Liver (tissue), 9 donors: ENCODE data around the gene NAA80. TPM values are rescaled to one million over a fixed set of nuclear protein-coding genes. Genes with fewer than 3 reads are reported as not detected.

Source experiments
- DNase-seq: peaks from one replicate; pipeline ENCODE4 v3.0.0-alpha.2; 2017; ENCODE audit warnings: low spot score
- H3K27ac ChIP-seq, 2 donors: one replicate each; pipeline ENCODE4 v1.7.0; 2013; ENCODE audit warnings: inconsistent platforms in 2 of 2, low read length in 2 of 2, control low read depth in 1 of 2, low read depth in 1 of 2, mild to moderate bottlenecking in 1 of 2
- H3K27me3 ChIP-seq, 4 donors: one replicate each; pipeline versions ENCODE4 v1.6.1 to v1.7.0; 2013; ENCODE audit warnings: low read length in 3 of 4, inconsistent platforms in 1 of 4, mild to moderate bottlenecking in 1 of 4, moderate library complexity in 1 of 4; ENCODE audit not compliant: control insufficient read depth in 4 of 4, insufficient read depth in 4 of 4
- H3K36me3 ChIP-seq, 4 donors: one replicate each; pipeline versions ENCODE4 v1.6.1 to v1.7.0; 2013; ENCODE audit warnings: low read length in 3 of 4, mild to moderate bottlenecking in 3 of 4, low read depth in 1 of 4, moderate library complexity in 1 of 4; ENCODE audit not compliant: control insufficient read depth in 4 of 4, insufficient read depth in 3 of 4
- H3K4me1 ChIP-seq, 4 donors: one replicate each; pipeline versions ENCODE4 v1.6.1 to v1.7.0; 2013; ENCODE audit warnings: low read length in 3 of 4, mild to moderate bottlenecking in 3 of 4, moderate library complexity in 1 of 4; ENCODE audit not compliant: control insufficient read depth in 4 of 4, insufficient read depth in 4 of 4
- H3K4me3 ChIP-seq, 3 donors: one replicate each; pipeline versions ENCODE4 v1.6.1 to v1.7.0; 2013; ENCODE audit warnings: low read length in 3 of 3, control low read depth in 1 of 3, low read depth in 1 of 3, mild to moderate bottlenecking in 1 of 3
- H3K9ac ChIP-seq, 2 donors: one replicate each; pipeline ENCODE4 v1.7.0; 2013; ENCODE audit warnings: low read length in 2 of 2, mild to moderate bottlenecking in 2 of 2, moderate library complexity in 2 of 2, control low read depth in 1 of 2, low read depth in 1 of 2
- H3K9me3 ChIP-seq, 4 donors: one replicate each; pipeline versions ENCODE4 v1.6.1 to v1.7.0; 2013; ENCODE audit warnings: low read length in 3 of 4; ENCODE audit not compliant: control insufficient read depth in 4 of 4
- ATF3 ChIP-seq: IDR thresholded peaks from 2 replicates; pipeline ENCODE4 v1.6.1; 2016; ENCODE audit warnings: antibody characterized with exemption
- CTCF ChIP-seq: fragments of 150-350 bp; IDR thresholded peaks from 2 replicates; pipeline ENCODE4 v1.5.1; 2017; ENCODE audit warnings: improper control_type of control experiment, low read depth, low read length; ENCODE audit not compliant: missing input control
- EGR1 ChIP-seq, 2 donors: IDR thresholded peaks; 2 replicates each; pipeline ENCODE4 v1.6.1; 2016 to 2018; ENCODE audit warnings: antibody characterized with exemption in 2 of 2, low read depth in 2 of 2
- FOXA1 ChIP-seq: IDR thresholded peaks from 2 replicates; pipeline ENCODE4 v1.6.1; 2016; ENCODE audit warnings: antibody characterized with exemption
- FOXA2 ChIP-seq: IDR thresholded peaks from 2 replicates; pipeline ENCODE4 v1.6.1; 2016; ENCODE audit warnings: antibody characterized with exemption
- GABPA ChIP-seq, 2 donors: IDR thresholded peaks in 1 of 2; conservative IDR thresholded peaks in 1 of 2; 2 replicates each; pipeline ENCODE4 v1.6.1; 2016; ENCODE audit warnings: antibody characterized with exemption in 2 of 2, mild to moderate bottlenecking in 1 of 2, moderate library complexity in 1 of 2
- HNF4A ChIP-seq, 2 donors: conservative IDR thresholded peaks; 2 replicates each; pipeline ENCODE4 v1.6.1; 2016; ENCODE audit warnings: antibody characterized with exemption in 2 of 2, mild to moderate bottlenecking in 2 of 2
- HNF4G ChIP-seq: IDR thresholded peaks from 2 replicates; pipeline ENCODE4 v1.6.1; 2016; ENCODE audit warnings: antibody characterized with exemption
- JUND ChIP-seq, 2 donors: IDR thresholded peaks; 2 replicates each; pipeline ENCODE4 v1.6.1; 2016; ENCODE audit warnings: antibody characterized with exemption in 2 of 2
- MAX ChIP-seq: IDR thresholded peaks from 2 replicates; pipeline ENCODE4 v1.6.1; 2016; ENCODE audit warnings: antibody characterized with exemption
- NR2F2 ChIP-seq: IDR thresholded peaks from 2 replicates; pipeline ENCODE4 v1.6.1; 2016; ENCODE audit warnings: antibody characterized with exemption
- RAD21 ChIP-seq, 2 donors: IDR thresholded peaks; 2 replicates each; pipeline ENCODE4 v1.6.1; 2016; ENCODE audit warnings: antibody characterized with exemption in 2 of 2, mild to moderate bottlenecking in 2 of 2
- REST ChIP-seq: IDR thresholded peaks from 2 replicates; pipeline ENCODE4 v1.6.1; 2016; ENCODE audit warnings: antibody characterized with exemption, mild to moderate bottlenecking
- RXRA ChIP-seq, 2 donors: IDR thresholded peaks; 2 replicates each; pipeline ENCODE4 v1.6.1; 2017 to 2018; ENCODE audit warnings: antibody characterized with exemption in 2 of 2, mild to moderate bottlenecking in 1 of 2
- SP1 ChIP-seq: IDR thresholded peaks from 2 replicates; pipeline ENCODE4 v1.6.1; 2018; ENCODE audit warnings: antibody characterized with exemption, mild to moderate bottlenecking
- TAF1 ChIP-seq: conservative IDR thresholded peaks from 2 replicates; pipeline ENCODE4 v1.6.1; 2016; ENCODE audit warnings: antibody characterized with exemption, mild to moderate bottlenecking
- YY1 ChIP-seq: IDR thresholded peaks from 2 replicates; pipeline ENCODE4 v1.6.1; 2016; ENCODE audit warnings: antibody characterized with exemption, mild to moderate bottlenecking
- WGBS: extraction: QIAGEN DNeasy Blood & Tissue Kit; methylation state at CpG from one replicate; pipeline ENCODE4 v1.1.7; 2013; 5-methylcytosine and 5-hydroxymethylcytosine counted together
- polyA plus RNA-seq, 2 donors: library from polyadenylated mRNA; stranded (reverse) in 1 of 2; unstranded in 1 of 2; fragments of 200-250 nt in 1 of 2; fragments of >200 nt in 1 of 2; fragmentation: Nextera tagmentation in 1 of 2; extraction: Ambion mirVana in 1 of 2; gene quantifications; one replicate each; pipeline versions ENCODE4 v1.2.1 to v1.2.3, GENCODE V29; 2013 to 2015
- total RNA-seq, 2 donors: library from RNA; depleted of rRNA; stranded (reverse); fragments of >200 nt; gene quantifications; one replicate each; pipeline ENCODE4 v1.2.3, GENCODE V29; 2014
- donor health status: healthy.
- donor health status: healthy.
- donor health status: healthy.
- donor health status: healthy.
- donor health status: healthy.

NAA80 gene
- total and polyA plus RNA-seq, 4 donors = 1.6 to 5.5 (median 2.0) TPM

GRCh38 chr3:50314816-50315215 is 15.6 kb upstream of the NAA80 start:
- Histone ChIP-seq H3K4me1 (peaks cover 9 to 24% (median 20%) of the 10 kb centered on the region in 4 donors), H3K27ac (no peak overlapping the region), H3K9ac (no peak overlapping the region), H3K9me3 (no peaks in the 10 kb centered on the region), H3K27me3 (no peaks in the 10 kb centered on the region), H3K36me3 (peaks cover 0 to 10% (median 2%) of the 10 kb centered on the region in 4 donors), H3K4me3 (no peak overlapping the region)
- DNase-seq = no peak
- 98% methylated on average over 4 of the region's 4 CpGs for WGBS
- TF ChIP-seq NR2F2 (no peak), FOXA2 (no peak), CTCF (no peak), SP1 (no peak), REST (no peak), JUND (IDR thresholded peaks at IDR 0.05) (no peak), FOXA1 (no peak), MAX (no peak), ATF3 (no peak), GABPA (IDR thresholded peaks at IDR 0.05 in 1 of 2, conservative IDR thresholded peaks at IDR 0.05 in 1 of 2) (no peak), RXRA (IDR thresholded peaks at IDR 0.05) (no peak), YY1 (no peak), HNF4G (no peak), TAF1 (no peak)

GRCh38 chr3:50314342-50314741 is 15.1 kb upstream of the NAA80 start:
- Histone ChIP-seq H3K4me3 (no peak overlapping the region), H3K9me3 (no peaks in the 10 kb centered on the region), H3K36me3 (peaks cover 0 to 10% (median 2%) of the 10 kb centered on the region in 4 donors), H3K27ac (no peak overlapping the region), H3K27me3 (no peaks in the 10 kb centered on the region), H3K9ac (no peak overlapping the region), H3K4me1 (peaks cover 8 to 24% (median 20%) of the 10 kb centered on the region in 4 donors)
- no peak for TF ChIP-seq YY1
- no peak for TF ChIP-seq HNF4A (conservative IDR thresholded peaks at IDR 0.05)
- TF ChIP-seq FOXA2 = no peak
- no peak for TF ChIP-seq GABPA (IDR thresholded peaks at IDR 0.05 in 1 of 2, conservative IDR thresholded peaks at IDR 0.05 in 1 of 2)
- no peak for TF ChIP-seq ATF3
- TF ChIP-seq NR2F2 = no peak
- TF ChIP-seq SP1 = no peak
- TF ChIP-seq FOXA1 = no peak
- TF ChIP-seq HNF4G = no peak
- no peak for TF ChIP-seq MAX
- TF ChIP-seq CTCF = no peak
- no peak for TF ChIP-seq EGR1 (IDR thresholded peaks at IDR 0.05; ENCODE audit: low read depth in 2 of 2)
- no peak for TF ChIP-seq RXRA (IDR thresholded peaks at IDR 0.05)
- no peak for TF ChIP-seq REST
- no peak for TF ChIP-seq TAF1
- no peak for TF ChIP-seq RAD21 (IDR thresholded peaks at IDR 0.05)
- no peak for DNase-seq
- WGBS = 82% methylated on average over 3 of the region's 3 CpGs
